OCI-LY1 (cell line): ENCODE measurements around the gene BMP6.

ENCODE experiments used
- CTCF ChIP-seq: fragments of 200-600 bp; sonication (generic), shearing (Covaris generic); IDR thresholded peaks from 2 replicates; pipeline ENCODE4 v1.5.1; 2017; ENCODE audit warnings: mild to moderate bottlenecking, antibody characterized with exemption, low read length, moderate library complexity, mixed read lengths
- EZH2 ChIP-seq: fragments of 200-600 bp; sonication (generic), shearing (Covaris generic); IDR thresholded peaks from 2 replicates; pipeline ENCODE4 v1.8.0; 2017; ENCODE audit warnings: borderline replicate concordance, mixed run types, mild to moderate bottlenecking, antibody characterized with exemption, low read length, moderate library complexity, mixed read lengths

- no peak for TF ChIP-seq CTCF
- TF ChIP-seq EZH2 = no peak
These were observed 167.4 kb downstream of the BMP6 start for GRCh38 chr6:7893342-7893741.
